Pancreas (tissue), 10 donors: Measurements from ENCODE around the gene CEBPG. TPM values are rescaled to one million over a fixed set of nuclear protein-coding genes. Genes with fewer than 3 reads are reported as not detected.

ENCODE experiments used
- ATAC-seq, 4 donors: fragments of 200-7000 bp; cut with Tn5 transposase; one replicate each; pipeline versions ENCODE4 v1.8.0 to v1.9.1; 2020; ENCODE audit warnings: mild to moderate bottlenecking in 4 of 4, moderate library complexity in 4 of 4
- DNase-seq, 6 donors: peaks; one replicate each; pipeline ENCODE4 v3.0.0-alpha.2; 2020
- FAIRE-seq: peaks from 2 replicates; lab custom pipeline; 2012; peaks lifted over from hg19 to GRCh38; lab: Jason Lieb, UNC
- H3K27ac ChIP-seq, 4 donors: fragments of 200-600 bp; sonication (generic); 1 replicate in 3 of 4; 2 replicates in 1 of 4; pipeline versions ENCODE4 v1.5.0 to v1.8.0; 2020
- H3K27me3 ChIP-seq, 4 donors: fragments of 200-600 bp; one replicate each; pipeline ENCODE4 v1.8.0; 2021
- H3K36me3 ChIP-seq, 3 donors: fragments of 200-600 bp; sonication (generic) in 1 of 3; one replicate each; pipeline versions ENCODE4 v1.5.0 to v1.8.0; 2020 to 2021
- H3K4me1 ChIP-seq, 3 donors: fragments of 200-600 bp; one replicate each; pipeline ENCODE4 v1.8.0; 2021
- H3K4me3 ChIP-seq, 4 donors: fragments of 200-600 bp; sonication (generic) in 2 of 4; one replicate each; pipeline versions ENCODE4 v1.5.0 to v1.8.0; 2020 to 2021
- H3K9me3 ChIP-seq, 4 donors: fragments of 200-600 bp; one replicate each; pipeline ENCODE4 v1.8.0; 2021
- WGBS, 2 donors: extraction: QIAGEN DNeasy Blood & Tissue Kit; methylation state at CpG; one replicate each; pipeline ENCODE4 v1.1.7; 2013; 5-methylcytosine and 5-hydroxymethylcytosine counted together
- intact Hi-C, 3 donors: fragments of 100-400 bp; cut with DNase I; formaldehyde crosslinking; loops; one replicate each; pipeline versions ENCODE4 v1.11.1 to v1.14.2; 2022
- polyA plus RNA-seq, 2 donors: library from polyadenylated mRNA; stranded (reverse); fragments of 200-250 nt; gene quantifications; one replicate each; pipeline ENCODE4 v1.2.3, GENCODE V29; 2013
- total RNA-seq, 6 donors: library from RNA; stranded (reverse); fragmentation: NEBNext Ultra II Directional in 4 of 6; extraction: Animal tissue kit (Norgen Biotek cat#: 25700) in 4 of 6; gene quantifications; one replicate each; pipeline versions ENCODE4 v1.2.1 to v1.2.4, GENCODE V29; 2021 to 2023
- TF ChIP-seq, protein P1 (sequence below), 4 donors: fragments of 200-600 bp; sonication (generic) in 3 of 4; IDR thresholded peaks; one replicate each; pipeline versions ENCODE4 v1.5.0 to v1.8.0; 2021; ENCODE audit warnings: antibody characterized with exemption in 4 of 4
- donor health status: healthy with polysubstance abuse.
- donor health status: DM: no; HTN: no; CAD: no; lungs with moderate emphysema.
- donor health status: DM: no; HTN: no; CAD: no.
- donor health status: control.
- donor health status: control.
- donor health status: Bipolar disorder and iron deficiency.
- donor health status: DM: yes; HTN: yes; CAD: no.
- donor health status: DM: no; HTN: no; CAD: no.
- donor health status: DM: no; HTN: no; CAD: no.
- donor health status: DM: yes; HTN: yes; CAD: no.

The CEBPG gene
- total and polyA plus RNA-seq, 8 donors = 6.2 to 34.5 (median 9.4) TPM

DNA sequence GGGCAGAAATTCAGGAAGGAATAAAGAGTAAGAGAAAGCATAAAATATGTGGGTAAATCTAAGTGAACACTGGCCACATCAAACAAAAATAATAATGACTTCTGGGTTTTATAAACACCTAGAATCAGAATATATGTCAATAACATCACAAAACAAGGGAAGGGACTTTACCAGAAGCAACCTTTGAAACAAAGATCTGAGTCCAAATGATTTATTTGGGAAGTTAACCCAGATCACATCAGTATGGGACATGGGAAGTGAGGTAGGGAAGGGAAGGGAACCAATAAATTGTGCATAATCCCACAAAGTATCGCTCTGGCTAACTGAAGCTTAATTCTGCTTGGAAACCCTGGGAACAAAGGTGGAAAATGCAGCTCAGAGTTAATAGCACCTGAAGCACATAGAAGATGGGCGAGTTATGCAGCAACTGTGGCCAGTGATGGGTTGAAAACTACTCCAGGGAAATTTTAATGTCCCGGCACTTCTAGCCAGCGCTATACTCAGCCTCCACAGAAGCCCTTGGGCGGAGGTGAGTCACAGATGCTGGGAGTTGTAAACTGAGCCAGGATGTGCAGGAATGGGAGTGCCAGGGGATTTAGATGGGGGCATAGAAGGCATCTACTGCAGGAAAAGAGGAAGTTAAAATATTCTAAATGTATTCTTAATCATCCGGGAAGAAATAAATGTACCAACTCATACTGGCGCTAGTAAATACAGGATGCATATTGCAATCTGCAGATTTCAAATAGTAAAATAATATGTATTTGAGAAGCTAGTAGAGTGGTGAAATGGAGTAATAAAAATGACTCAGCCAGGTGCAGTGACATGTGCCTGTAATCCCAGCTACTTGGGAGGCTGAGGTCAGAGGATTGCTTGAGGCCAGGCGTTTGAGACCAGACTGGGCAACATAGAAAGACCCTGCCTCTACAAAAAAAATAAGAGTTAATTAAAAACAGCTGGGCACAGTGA is 34.2 kb upstream of the CEBPG start:
- Histone ChIP-seq H3K27me3 (no peaks in the 10 kb centered on the region), H3K27ac (no peak overlapping the region), H3K4me1 (no peaks in the 10 kb centered on the region), H3K9me3 (no peaks in the 10 kb centered on the region), H3K36me3 (no peaks in the 10 kb centered on the region), H3K4me3 (no peak overlapping the region)
- intact Hi-C loops = no loop called here
- WGBS, 2 donors = 81 to 83% methylated on average over 8 of the region's 8 CpGs
- TF ChIP-seq, protein P1, sequence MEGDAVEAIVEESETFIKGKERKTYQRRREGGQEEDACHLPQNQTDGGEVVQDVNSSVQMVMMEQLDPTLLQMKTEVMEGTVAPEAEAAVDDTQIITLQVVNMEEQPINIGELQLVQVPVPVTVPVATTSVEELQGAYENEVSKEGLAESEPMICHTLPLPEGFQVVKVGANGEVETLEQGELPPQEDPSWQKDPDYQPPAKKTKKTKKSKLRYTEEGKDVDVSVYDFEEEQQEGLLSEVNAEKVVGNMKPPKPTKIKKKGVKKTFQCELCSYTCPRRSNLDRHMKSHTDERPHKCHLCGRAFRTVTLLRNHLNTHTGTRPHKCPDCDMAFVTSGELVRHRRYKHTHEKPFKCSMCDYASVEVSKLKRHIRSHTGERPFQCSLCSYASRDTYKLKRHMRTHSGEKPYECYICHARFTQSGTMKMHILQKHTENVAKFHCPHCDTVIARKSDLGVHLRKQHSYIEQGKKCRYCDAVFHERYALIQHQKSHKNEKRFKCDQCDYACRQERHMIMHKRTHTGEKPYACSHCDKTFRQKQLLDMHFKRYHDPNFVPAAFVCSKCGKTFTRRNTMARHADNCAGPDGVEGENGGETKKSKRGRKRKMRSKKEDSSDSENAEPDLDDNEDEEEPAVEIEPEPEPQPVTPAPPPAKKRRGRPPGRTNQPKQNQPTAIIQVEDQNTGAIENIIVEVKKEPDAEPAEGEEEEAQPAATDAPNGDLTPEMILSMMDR (IDR thresholded peaks at IDR 0.05) = no peak
- no peak for DNase-seq
- no peak for FAIRE-seq
- ATAC-seq = no peak

DNA sequence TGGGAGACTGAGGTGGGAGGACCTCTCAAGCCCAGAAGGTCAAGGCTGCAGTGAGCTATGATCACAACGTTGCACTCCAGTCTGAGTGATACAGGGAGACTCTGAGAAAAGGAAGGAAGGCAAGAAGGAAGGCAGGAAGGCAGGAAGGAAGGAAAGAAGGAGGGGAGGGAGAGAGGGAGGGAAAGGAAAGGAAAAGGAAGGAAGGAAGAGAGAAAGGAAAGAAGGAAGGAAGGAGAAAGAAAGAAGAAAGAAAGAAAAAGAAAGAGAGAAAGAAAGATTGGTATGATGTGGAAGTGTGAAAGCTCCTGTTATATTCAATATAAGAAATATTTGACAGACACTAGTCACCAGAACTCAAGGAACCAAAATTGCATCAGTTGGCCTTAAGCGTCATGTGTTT is 32.5 kb upstream of the CEBPG start:
- ATAC-seq = no peak

DNA sequence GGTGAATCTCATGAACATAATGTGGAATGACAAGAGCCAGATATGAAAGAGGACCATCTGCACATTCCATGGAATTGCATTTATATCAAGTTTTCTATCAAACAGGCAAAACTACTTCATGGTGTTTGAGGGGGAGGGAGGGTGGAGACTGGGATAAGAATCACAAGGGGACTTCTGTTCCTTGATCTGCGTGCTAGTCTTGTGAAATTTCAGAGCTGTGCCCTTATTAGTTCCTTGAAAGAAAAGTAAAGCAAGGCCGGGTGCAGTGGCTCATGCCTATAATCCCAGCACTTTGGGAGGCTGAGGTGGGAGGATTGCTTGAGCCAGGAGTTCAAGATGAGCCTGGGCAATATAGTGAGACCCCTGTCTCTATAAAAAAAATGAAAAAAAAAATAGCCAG is 30.2 kb upstream of the CEBPG start:
- TF ChIP-seq, protein P1 (IDR thresholded peaks at IDR 0.05) = no peak
- ATAC-seq = no peak
- no peak for FAIRE-seq
- H3K27me3 ChIP-seq = no peaks in the 10 kb centered on the region
- H3K9me3 ChIP-seq = no peaks in the 10 kb centered on the region
- H3K27ac ChIP-seq = no peak overlapping the region
- no peaks in the 10 kb centered on the region for H3K4me1 ChIP-seq
- WGBS, 2 donors = 78% methylated on average over 2 of the region's 2 CpGs
- intact Hi-C loops = no loop called here
- no peak overlapping the region for H3K4me3 ChIP-seq
- no peaks in the 10 kb centered on the region for H3K36me3 ChIP-seq
- no peak for DNase-seq

More for the DNA sequence above, 32.5 kb upstream of the CEBPG start:
- no peak for DNase-seq
- TF ChIP-seq, protein P1 (IDR thresholded peaks at IDR 0.05) = no peak
- Histone ChIP-seq H3K27me3 (no peaks in the 10 kb centered on the region), H3K4me1 (no peaks in the 10 kb centered on the region), H3K4me3 (no peak overlapping the region), H3K9me3 (no peaks in the 10 kb centered on the region), H3K27ac (no peak overlapping the region), H3K36me3 (no peaks in the 10 kb centered on the region)
- intact Hi-C loops = no loop called here
- WGBS, 2 donors = 13 to 39% methylated on average over 2 of the region's 2 CpGs
- FAIRE-seq = no peak

DNA sequence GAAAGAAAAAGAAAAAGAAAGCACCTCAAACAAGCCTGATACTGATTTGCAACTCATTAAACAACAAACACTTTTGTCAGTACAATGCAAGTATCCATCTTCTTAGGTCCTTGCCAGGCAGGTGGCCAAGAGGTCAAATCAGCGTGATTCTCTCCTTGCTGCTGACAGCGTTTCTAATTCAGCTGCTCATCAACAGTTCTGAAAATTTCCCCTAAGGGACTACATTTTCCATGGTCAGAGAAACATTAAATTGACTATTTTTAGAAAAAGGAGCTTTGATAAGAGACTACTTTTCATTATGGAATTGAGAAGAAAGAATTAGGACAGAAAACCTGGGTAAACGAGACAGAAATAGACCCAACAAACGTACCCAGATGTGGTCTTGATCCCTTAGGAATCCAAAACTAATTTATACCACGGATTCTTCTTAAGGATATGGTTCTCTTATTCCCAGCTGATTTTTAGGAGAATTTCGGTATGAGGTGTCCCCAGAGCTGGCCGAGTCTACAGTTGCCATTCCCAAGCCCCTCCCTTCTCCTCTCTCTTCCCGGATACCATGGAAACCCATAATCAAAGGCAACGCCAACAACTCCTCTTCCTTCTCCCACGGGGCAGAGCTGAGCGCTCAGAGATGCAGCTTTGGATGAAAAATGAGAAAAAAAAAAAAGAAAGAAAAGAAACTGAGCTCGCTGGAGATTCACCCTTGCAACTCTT is 29.5 kb upstream of the CEBPG start:
- no peaks in the 10 kb centered on the region for H3K9me3 ChIP-seq
- TF ChIP-seq, protein P1 (IDR thresholded peaks at IDR 0.05) = no peak
- H3K36me3 ChIP-seq = no peaks in the 10 kb centered on the region
- WGBS, 2 donors = 22 to 26% methylated on average over 12 of the region's 12 CpGs
- no peak overlapping the region for H3K27ac ChIP-seq
- no peak overlapping the region for H3K4me3 ChIP-seq
- FAIRE-seq (no peak), DNase-seq (no peak), ATAC-seq (peak in 1 of 4 donors; percentile 57)
- H3K4me1 ChIP-seq = no peaks in the 10 kb centered on the region
- H3K27me3 ChIP-seq = no peaks in the 10 kb centered on the region
- intact Hi-C loops = no loop called here
